Memory B cell (primary cell): ENCODE results near the gene NAV1.

Source experiments
- ATAC-seq: fragments of 150-1000 bp; cut with Tn5 transposase; 2 replicates; pipeline ENCODE4 v1.10.0; 2021; ENCODE audit warnings: low read depth, mild to moderate bottlenecking, moderate library complexity
- DNase-seq, 2 donors: peaks; one replicate each; pipeline ENCODE4 v3.0.0; 2022; ENCODE audit warnings: low spot score in 2 of 2
- H3K27ac Mint-ChIP-seq: one replicate; pipeline ENCODE4 v1.8.0; 2022; ENCODE audit warnings: mild to moderate bottlenecking, moderate library complexity, mixed read lengths
- H3K27me3 Mint-ChIP-seq: one replicate; pipeline ENCODE4 v1.8.0; 2022; ENCODE audit warnings: mixed read lengths
- H3K36me3 Mint-ChIP-seq: one replicate; pipeline ENCODE4 v1.8.0; 2022; ENCODE audit warnings: mild to moderate bottlenecking, mixed read lengths
- H3K4me1 Mint-ChIP-seq: one replicate; pipeline ENCODE4 v1.8.0; 2022; ENCODE audit warnings: mixed read lengths
- H3K4me3 Mint-ChIP-seq: one replicate; pipeline ENCODE4 v1.8.0; 2022; ENCODE audit warnings: mild to moderate bottlenecking, moderate library complexity, mixed read lengths
- H3K9me3 Mint-ChIP-seq: one replicate; pipeline ENCODE4 v1.8.0; 2022; ENCODE audit warnings: mixed read lengths

Gene NAV1

DNA sequence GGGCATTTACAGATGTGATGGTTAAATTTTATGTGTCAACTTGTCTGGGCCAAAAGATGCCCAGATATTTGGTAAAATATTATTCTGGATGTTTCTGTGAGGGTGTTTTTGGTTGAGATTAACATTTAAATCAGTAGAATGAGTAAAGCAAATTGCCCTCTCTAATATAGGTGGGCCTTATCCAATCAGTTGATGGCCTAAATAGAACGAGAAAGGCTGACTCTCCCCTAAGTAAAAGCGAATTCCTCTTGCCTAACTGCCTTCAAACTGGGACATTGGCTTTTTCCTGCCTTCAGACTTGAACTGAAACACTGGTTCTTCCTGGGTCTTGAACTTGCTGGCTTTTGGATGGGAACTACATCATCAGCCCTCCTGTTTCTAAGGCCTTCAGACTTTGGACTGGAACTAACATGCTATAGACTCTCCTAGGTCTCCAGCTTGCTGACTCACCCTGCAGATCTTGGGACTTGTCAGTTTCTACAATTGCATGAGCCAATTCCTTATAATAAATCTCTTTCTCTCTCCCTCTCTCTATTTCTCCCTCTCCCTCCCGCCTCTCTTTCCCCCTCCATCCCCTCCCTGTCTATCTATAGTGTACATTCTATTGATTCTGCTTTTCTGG lies 10.2 kb upstream of the NAV1 start:
- no peak overlapping the region for H3K4me3 Mint-ChIP-seq
- H3K9me3 Mint-ChIP-seq = peaks cover 3% of the 10 kb centered on the region
- ATAC-seq = no peak
- H3K27me3 Mint-ChIP-seq = no peaks in the 10 kb centered on the region
- no peaks in the 10 kb centered on the region for H3K4me1 Mint-ChIP-seq
- H3K36me3 Mint-ChIP-seq = peaks cover 24% of the 10 kb centered on the region
- DNase-seq = no peak
- no peak overlapping the region for H3K27ac Mint-ChIP-seq

DNA sequence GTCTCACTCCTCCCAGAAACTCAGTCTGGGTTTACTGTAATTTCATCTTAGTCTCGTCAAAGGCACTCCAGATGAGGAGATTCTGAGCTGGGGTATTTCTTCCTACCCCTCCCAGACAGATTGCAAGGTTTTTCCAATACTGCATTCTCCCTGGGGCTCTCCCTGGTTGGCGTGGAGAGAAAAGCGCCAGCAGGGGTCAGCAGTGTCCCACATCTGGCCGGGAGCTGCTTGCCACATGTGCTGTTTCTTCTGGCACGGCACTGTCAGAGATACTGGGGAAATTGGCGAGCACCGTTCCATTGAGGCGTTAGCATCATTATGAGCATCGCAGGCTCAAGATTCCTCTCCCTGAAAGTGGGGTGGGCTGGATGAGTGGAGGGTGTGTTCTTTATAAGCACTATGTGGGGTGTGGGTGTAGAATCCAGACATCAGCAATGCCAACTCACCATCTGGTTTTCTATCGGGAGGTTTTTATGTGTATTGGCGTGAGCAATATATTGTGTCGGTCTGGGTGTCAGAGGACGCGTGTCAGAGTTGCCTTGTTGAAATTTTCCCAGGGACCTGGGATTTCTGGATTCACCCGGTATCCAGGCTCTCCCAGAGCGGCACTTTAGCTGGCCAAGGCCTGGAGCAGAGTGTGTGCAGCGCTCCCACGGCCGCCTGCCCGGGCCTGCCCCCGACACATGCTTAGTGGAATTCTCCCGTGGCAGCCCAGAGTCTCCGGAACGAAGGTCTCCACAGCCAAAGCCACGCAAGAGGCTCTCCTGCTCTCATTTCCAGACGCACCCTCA lies 8.0 kb upstream of the NAV1 start:
- no peaks in the 10 kb centered on the region for H3K9me3 Mint-ChIP-seq
- no peak overlapping the region for H3K27ac Mint-ChIP-seq
- ATAC-seq (no peak), DNase-seq (no peak)
- H3K4me1 Mint-ChIP-seq = peaks cover 2% of the 10 kb centered on the region
- no peaks in the 10 kb centered on the region for H3K27me3 Mint-ChIP-seq
- peaks cover 20% of the 10 kb centered on the region for H3K36me3 Mint-ChIP-seq
- H3K4me3 Mint-ChIP-seq = no peak overlapping the region

DNA sequence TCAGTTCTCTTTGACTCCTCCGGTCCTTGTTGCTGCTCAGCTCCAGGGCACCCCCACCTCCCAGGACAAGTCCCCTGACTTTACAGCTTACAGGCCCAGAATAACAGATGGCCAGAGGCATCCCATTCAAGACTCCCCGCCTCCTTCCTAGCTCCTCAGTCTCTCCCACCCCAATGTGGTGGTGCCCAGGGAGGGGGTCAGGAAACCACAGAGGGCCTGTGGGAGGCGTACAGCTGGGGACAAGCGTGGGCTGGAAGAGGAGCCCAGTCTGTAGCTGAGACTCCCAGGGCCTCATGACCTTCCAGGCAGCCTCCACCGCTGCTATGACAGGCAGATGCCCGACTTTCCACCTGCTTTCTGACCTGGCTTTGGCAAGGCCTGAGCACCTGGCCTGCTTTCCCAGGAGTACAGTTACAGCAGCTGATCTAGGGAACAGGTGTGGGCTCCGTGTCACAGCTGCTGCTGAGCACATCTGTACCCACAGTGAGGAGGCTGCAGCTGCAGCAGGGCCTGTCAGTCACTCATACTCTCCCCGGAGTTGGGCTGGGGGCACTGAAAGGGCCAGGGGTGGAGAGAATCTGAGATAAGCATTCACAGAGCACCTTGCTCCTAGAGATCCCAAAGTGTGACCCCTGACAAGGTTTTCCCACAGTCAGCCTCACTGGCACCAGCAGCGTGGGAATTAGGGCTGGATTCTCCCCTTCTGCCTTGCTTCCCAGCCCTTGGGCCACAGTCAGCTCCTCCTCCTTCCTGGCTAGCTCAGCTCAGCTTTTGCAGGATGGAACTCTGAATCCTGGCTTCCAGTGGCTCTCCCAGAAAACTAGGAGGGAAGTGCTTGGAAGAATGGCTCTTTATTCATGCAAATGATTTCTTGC lies 7.1 kb upstream of the NAV1 start:
- H3K4me3 Mint-ChIP-seq = no peak overlapping the region
- peaks cover 3% of the 10 kb centered on the region for H3K27me3 Mint-ChIP-seq
- no peaks in the 10 kb centered on the region for H3K9me3 Mint-ChIP-seq
- peaks cover 6% of the 10 kb centered on the region for H3K4me1 Mint-ChIP-seq
- no peak for DNase-seq
- ATAC-seq = no peak
- peaks cover 21% of the 10 kb centered on the region for H3K36me3 Mint-ChIP-seq
- H3K27ac Mint-ChIP-seq = no peak overlapping the region

DNA sequence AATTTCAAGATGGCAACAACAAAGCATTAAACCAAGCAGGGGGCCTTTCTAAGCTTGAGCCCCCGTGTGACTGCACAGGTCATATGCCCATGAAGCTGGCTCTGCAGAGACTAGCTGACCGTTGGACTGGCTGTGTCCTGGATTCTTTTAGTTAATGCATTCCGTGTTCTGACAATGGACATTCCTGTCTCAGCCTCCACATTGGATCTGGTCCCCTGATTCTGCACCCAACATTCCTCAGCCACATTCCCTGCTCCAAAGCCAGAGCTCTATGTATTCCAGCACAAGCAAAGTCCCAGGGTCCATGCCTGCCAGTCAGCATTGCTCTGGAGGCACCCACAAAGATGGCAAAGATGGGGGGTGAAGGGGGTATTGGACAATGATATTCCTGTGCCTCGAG lies 5.1 kb upstream of the NAV1 start:
- Mint-ChIP-seq H3K9me3 (no peaks in the 10 kb centered on the region), H3K36me3 (peaks cover 19% of the 10 kb centered on the region), H3K4me1 (peaks cover 16% of the 10 kb centered on the region), H3K27ac (no peak overlapping the region), H3K27me3 (peaks cover 19% of the 10 kb centered on the region), H3K4me3 (no peak overlapping the region)
- DNase-seq = no peak
- no peak for ATAC-seq

DNA sequence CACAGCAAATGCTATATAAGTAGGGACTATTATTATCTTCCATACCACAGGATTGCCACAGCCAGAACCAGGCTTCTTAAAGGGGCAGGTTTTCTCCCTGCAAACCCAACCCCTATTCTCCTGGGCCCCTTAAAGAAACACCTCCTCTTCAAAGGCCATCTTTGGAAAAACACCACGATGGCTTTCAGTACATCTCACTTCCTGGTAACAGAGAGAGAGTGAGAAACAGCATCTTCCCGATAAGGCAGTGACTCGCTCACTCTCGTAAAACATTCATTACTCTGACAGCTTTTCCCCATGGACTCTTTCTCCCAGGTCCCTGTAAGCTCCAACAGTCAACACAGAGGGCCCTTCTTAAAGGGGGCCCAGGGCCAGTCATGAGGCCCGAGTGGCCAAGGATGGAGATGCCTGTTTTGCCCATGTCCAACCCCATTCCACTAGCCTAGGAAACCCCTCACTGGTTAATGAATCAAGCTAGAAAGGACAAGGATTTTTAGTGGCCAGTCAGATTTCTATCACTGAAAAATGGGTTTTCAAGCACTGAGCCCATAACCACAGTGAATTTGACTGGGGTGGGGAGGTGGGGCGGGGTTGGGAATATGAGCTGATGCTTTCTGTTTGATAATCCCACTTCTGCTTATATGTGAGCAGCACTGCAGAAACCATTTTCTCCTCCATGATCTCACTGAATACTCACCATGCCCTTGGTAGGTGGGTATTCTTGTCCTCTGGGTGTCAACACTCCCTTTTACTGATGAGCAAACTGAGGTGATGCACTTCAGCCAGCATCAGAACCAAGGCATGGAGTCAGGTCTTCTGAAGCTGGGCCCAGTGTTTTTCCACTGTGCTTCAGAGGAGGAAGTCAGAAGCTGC lies 3.6 kb upstream of the NAV1 start:
- Mint-ChIP-seq H3K36me3 (peaks cover 16% of the 10 kb centered on the region), H3K27ac (no peak overlapping the region), H3K4me1 (peaks cover 23% of the 10 kb centered on the region), H3K27me3 (peaks cover 24% of the 10 kb centered on the region), H3K9me3 (no peaks in the 10 kb centered on the region), H3K4me3 (no peak overlapping the region)
- ATAC-seq = no peak
- no peak for DNase-seq

DNA sequence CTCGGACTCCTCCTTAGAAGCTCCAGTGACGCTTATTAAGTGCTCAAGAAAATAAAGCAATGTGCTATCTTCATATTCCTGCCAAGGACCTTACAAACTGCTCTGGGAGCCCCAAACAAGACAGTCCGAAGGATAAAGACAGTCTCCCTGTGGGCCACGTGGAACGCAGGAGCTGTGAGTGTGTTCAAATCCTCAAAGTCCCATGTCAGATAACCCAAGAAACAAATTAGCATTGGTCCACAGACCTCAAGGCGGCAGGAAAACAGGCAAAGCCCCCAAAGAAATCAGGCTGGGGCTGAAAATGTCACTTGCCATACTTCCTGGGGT lies 3.0 kb upstream of the NAV1 start:
- Mint-ChIP-seq H3K4me3 (no peak overlapping the region), H3K27ac (no peak overlapping the region), H3K9me3 (no peaks in the 10 kb centered on the region), H3K4me1 (peaks cover 29% of the 10 kb centered on the region), H3K36me3 (peaks cover 14% of the 10 kb centered on the region), H3K27me3 (peaks cover 24% of the 10 kb centered on the region)
- DNase-seq (no peak), ATAC-seq (no peak)

DNA sequence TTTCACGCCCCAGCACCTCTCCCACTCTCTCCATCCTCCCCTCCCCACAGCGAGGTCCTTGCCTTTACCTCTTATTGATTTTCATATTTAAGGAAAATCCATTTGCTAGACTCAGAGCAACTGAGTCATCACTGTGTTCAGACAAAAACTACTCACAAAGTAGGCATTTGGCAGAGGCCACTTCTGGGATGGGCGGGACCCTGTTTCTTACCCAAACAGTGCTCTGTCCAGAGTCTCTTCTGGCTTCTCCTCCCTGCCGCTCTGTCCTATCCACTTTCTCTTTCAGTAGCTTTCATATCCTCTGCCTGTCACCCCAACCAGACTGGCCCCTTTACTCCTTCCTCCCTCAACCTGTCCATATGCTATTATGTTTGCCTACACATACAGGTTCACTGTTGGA lies 2.4 kb upstream of the NAV1 start:
- H3K4me1 Mint-ChIP-seq = peaks cover 31% of the 10 kb centered on the region
- H3K9me3 Mint-ChIP-seq = no peaks in the 10 kb centered on the region
- no peak overlapping the region for H3K4me3 Mint-ChIP-seq
- H3K36me3 Mint-ChIP-seq = peaks cover 10% of the 10 kb centered on the region
- H3K27me3 Mint-ChIP-seq = peaks cover 24% of the 10 kb centered on the region
- no peak overlapping the region for H3K27ac Mint-ChIP-seq
- DNase-seq = no peak
- no peak for ATAC-seq

DNA sequence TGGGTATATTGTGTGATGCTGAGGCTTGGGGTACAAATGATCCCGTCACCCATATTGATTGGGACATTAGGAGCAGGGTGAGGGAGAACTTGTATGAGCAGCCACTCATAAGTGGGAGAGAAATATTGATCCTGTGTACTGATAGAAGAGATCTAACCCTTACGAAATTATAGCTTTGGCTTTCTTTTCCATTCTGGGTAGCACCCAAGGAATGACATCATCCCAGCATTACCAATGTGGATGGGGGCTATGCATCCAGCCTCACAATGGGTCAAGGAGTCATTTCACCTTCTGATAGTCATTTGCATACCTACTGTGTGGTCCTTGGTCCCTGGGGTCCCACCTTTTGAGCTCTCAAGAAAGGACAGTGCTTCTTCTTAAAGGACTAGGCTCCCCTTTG lies 1.9 kb upstream of the NAV1 start:
- DNase-seq = no peak
- H3K4me1 Mint-ChIP-seq = peaks cover 31% of the 10 kb centered on the region

DNA sequence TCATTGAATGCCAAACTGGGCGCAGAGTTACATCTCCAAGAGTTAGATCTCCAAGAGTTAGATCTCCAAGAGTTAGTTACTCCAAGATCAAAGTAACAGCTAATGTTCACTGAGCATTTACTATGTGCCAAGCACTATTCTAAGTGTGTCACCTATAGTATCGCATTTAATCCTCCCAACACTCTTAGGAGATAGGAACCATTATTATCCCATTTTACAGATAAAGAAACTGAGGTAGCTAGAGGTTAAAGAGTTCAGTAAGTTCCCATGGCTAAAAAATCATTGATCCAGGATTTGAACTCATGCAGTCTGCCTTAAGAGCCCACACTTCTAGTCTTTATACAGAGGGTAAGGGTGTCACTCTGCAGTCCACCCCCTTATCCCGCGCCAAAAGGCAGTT lies 1.5 kb upstream of the NAV1 start:
- Mint-ChIP-seq H3K27ac (no peak overlapping the region), H3K4me1 (peaks cover 31% of the 10 kb centered on the region), H3K9me3 (no peaks in the 10 kb centered on the region), H3K4me3 (no peak overlapping the region), H3K27me3 (peaks cover 24% of the 10 kb centered on the region), H3K36me3 (peaks cover 7% of the 10 kb centered on the region)
- no peak for ATAC-seq
- DNase-seq = no peak

More for the DNA sequence above, 1.9 kb upstream of the NAV1 start:
- Mint-ChIP-seq H3K9me3 (no peaks in the 10 kb centered on the region), H3K36me3 (peaks cover 10% of the 10 kb centered on the region), H3K27ac (no peak overlapping the region), H3K27me3 (peaks cover 24% of the 10 kb centered on the region), H3K4me3 (no peak overlapping the region)
- ATAC-seq = no peak

DNA sequence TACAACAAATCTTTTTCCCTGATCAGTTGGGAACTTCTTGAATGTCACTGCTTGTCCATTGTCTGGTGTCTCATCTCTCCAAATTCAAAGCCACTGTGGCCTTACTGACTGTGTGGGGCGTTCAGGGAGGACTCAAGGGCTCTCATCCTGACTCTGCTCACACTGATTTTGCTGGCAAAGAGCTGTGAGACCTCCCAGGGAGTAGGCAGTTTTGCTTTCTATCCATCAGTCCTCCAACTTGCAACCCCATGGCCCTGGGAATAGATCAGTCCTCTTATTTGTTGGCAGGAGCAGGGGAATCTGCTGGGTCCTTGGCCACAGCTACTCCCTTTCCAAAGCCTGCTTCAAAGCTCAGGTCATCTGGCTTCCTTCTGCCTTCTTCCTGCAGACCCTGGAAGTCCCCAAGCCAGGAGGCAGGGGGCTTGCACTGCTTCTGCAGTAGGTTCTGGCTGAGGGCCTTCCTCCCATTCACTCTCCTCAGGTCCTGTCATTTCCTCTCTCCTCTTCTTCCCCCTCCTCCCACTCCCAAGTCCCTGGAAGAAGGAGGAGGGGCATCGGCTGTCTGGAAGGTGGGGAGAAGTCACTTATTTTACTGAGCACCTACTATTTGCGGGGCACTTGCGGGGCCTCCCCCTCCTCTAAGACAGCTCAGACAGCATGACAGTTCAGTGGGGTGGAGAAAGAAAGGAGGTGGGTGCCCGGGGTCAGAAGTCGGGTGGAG lies 876 bp upstream of the NAV1 start:
- Mint-ChIP-seq H3K4me3 (peak overlapping the region; percentile 80), H3K36me3 (peaks cover 2% of the 10 kb centered on the region), H3K27me3 (peaks cover 24% of the 10 kb centered on the region), H3K4me1 (peaks cover 31% of the 10 kb centered on the region), H3K9me3 (peaks cover 2% of the 10 kb centered on the region), H3K27ac (no peak overlapping the region)
- ATAC-seq (no peak), DNase-seq (no peak)

DNA sequence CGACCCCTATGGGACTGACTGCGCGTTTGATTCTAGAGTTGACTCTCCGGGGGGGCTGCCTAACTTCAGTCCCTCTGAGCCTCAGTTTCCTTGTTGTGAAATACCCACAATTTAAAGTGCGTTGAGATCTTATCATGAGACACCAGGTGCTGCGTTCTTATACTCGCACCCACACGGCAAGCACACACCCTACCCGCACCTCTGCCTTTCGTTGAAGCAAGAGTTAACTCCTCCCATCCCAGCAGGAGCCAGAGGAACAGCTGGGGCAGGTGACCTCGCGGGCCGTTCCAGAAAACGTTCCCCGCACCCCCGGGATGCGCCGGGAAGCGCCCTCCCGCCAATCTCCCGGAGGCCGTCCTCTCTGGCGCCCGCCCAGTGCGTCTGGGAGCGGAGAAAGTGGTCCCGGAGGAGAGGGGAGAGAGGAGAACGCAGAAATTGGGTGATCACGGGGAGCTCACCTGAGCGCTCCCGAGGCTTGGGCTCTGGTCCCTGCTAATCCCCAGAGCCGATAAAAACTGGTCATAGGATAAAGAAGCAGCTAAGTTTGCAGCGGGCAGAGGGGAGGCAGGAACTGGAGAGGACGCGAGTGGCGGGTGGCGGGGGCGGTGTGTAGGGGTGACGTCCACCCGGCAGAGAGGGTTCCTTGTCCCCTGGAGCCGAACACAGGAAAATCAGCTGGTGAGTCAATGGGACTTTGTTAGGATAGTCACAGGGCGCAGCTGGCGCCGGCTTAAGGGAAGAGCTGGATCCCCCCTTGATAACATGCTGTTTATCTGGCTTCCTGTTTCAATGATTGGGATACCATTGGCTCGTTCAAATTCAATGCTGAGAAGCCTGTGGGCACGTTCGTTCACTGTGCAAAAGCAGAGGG lies 869 bp downstream of the NAV1 start:
- Mint-ChIP-seq H3K27me3 (peaks cover 24% of the 10 kb centered on the region), H3K4me3 (peak overlapping the region; percentile 74), H3K27ac (no peak overlapping the region), H3K4me1 (peaks cover 29% of the 10 kb centered on the region), H3K9me3 (peaks cover 2% of the 10 kb centered on the region), H3K36me3 (peaks cover 5% of the 10 kb centered on the region)
- ATAC-seq (peak; percentile 17), DNase-seq (peak in 1 of 2 donors; percentile 26)

DNA sequence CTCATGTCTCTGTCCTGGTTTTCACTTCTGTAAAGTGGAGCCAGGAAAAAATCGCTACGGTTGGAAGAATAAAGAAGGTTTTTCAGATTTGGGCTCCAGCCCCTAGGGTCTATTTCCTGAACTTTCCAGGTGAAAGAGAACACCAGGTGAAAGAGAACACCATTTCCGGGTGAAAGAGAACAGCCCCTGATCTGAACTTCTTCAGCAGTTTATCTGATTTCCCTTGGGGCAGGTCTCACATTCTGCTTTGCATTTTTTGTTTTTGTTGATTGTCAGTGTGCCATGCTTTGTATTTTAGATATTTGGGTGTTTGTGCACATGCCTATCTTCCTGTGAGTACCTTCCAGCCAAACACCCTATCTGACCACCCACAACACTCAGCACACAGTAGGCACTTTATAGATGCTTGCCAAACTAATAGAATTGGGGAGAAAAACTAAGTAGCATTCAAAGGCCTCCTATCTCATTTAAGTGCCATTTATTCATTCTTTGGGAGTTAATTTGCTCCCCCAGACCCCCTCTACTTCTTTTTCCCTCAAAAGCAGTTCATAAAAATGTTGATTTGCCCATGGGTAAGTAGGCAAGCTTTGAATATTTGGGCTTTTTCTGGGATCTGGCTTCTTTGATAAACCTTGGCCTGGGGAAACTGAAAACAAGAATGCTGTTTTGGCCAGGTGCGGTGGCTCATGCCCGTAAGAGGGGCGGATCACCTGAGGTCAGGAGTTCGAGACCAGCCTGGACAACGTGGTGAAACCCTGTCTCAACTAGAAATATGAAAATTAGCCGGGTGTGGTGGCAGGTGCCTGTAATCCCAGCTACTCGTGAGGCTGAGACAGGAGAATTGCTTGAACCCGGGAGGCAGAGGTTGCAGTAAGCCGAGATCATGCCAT lies 2.2 kb downstream of the NAV1 start:
- peak; percentile 67 for ATAC-seq
- peaks cover 26% of the 10 kb centered on the region for H3K27me3 Mint-ChIP-seq
- H3K4me3 Mint-ChIP-seq = peak overlapping the region; percentile 18
- no peak overlapping the region for H3K27ac Mint-ChIP-seq
- peaks cover 2% of the 10 kb centered on the region for H3K9me3 Mint-ChIP-seq
- peaks cover 29% of the 10 kb centered on the region for H3K4me1 Mint-ChIP-seq
- no peak for DNase-seq
- H3K36me3 Mint-ChIP-seq = peaks cover 7% of the 10 kb centered on the region
